HG02840 (cell line): ENCODE measurements around the gene C2CD2L.
"Not testable (repeated sequence)": the region's sequence is repeated elsewhere in the genome, so short reads cannot be mapped to it uniquely, and the experiment has no call there.

Source experiments
- ATAC-seq: cut with Tn5 transposase; IDR thresholded peaks from one replicate; pipeline ENCODE4 v1.9.1; 2021; ENCODE audit warnings: mild to moderate bottlenecking, moderate library complexity, moderate number of reproducible peaks; ENCODE audit not compliant: unreplicated experiment, low FRiP score

The C2CD2L gene

DNA sequence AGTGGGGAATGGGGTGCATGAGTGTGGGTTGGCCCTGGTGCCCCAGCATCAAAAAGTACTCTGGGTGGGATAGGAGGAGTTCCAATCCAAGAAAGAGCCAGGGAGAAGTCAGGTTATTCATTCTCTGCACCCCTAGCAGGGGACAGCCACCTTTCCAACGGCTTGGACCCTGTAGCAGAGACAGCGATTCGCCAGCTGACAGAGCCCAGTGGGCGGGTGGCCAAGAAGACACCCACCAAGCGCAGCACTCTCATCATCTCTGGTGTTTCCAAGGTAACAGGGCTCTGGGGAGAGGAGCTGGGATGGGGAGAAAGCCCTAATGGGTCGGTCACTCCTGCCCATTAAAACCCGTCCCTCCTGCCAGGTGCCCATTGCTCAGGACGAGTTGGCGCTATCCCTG is 6.6 kb downstream of the C2CD2L start:
- no peak for ATAC-seq

DNA sequence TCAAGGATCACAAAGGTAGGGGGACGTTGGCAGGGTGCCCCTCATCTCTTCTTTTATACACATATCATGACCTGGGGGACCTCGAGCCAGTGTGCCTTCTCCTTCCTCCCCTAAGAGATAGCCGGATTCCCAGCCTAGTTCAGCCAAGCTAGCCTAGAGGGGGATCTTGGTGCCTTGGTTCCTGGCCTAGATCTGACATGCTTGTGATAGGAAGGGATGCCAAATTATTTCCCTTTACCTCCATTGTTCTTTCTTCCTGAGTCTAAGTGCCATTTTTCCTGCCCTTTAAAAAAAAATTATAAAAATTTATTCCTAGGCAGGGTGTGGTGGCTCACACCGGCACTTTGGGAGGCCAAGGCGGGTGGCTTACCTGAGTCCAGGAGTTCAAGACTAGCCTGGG is 7.2 kb downstream of the C2CD2L start:
- no peak for ATAC-seq

DNA sequence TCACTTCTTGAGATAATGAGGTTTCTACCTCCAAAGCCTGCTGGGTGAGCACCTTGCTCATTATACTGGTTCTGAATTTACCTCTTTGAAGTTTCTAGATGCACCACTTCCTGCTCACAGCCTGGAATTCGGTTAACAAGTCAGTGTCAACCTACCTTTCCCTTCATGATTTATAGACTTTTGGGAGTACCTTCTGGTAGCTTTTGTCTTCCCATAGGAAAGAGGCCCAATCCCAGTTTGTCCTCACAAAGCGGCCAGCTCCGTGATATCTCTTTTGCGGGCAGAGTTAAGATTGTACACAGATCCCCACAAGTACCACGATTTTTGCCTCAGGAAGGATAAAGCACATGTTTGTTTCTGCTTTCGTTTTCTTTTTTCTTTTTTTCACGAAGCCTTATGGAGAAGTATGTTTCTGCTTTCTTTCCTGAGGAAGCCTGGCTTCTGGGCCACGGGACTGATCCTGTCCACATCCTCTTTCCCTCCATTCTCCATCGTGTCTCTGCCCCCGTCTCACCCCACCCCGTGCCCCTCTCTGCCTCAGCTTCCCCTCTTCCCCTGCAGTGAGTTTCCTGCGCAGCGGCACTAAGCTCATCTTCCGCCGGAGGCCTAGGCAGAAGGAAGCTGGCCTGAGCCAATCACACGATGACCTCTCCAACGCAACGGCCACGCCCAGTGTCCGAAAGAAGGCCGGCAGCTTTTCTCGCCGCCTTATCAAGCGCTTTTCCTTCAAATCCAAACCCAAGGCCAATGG is 8.5 kb downstream of the C2CD2L start:
- no peak for ATAC-seq

DNA sequence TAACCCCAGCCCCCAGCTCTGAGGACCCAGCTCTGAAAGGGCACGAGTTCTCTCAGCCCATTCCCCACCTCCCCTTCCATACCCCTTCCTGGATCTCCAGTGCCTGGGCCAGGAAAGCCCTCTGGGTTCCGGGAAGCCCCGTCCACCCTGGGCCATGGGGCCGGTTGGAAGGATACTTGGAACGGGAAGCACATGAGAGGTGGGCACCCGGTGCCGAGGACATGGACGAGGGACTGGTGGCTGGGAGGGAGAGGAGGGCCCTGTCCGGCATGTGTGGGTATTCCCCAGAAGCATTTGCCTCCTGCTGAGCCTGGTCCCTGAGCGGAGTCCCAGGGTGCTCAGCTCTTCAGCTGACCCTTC is 9.1 kb downstream of the C2CD2L start:
- ATAC-seq, result no peak

DNA sequence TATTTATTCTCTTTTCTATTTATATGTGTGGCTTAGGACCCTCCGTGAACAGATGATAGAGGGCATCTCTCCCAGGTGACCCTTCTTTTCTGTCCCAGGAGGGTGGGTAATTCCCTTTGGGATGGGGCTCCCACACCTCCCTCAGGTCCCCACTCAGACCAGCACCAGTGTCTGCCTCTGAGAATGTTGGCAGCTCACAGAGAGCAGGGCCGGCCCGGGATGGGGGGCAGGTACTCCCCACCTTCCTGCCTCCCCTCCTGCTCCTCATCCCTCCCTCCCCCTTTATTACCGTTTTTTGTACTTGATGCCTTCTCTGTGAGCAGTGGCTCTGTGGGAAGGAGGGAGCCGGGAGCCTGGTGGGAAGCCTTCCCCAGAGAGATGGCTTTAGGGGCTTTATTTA is 9.5 kb downstream of the C2CD2L start:
- ATAC-seq, result no peak

DNA sequence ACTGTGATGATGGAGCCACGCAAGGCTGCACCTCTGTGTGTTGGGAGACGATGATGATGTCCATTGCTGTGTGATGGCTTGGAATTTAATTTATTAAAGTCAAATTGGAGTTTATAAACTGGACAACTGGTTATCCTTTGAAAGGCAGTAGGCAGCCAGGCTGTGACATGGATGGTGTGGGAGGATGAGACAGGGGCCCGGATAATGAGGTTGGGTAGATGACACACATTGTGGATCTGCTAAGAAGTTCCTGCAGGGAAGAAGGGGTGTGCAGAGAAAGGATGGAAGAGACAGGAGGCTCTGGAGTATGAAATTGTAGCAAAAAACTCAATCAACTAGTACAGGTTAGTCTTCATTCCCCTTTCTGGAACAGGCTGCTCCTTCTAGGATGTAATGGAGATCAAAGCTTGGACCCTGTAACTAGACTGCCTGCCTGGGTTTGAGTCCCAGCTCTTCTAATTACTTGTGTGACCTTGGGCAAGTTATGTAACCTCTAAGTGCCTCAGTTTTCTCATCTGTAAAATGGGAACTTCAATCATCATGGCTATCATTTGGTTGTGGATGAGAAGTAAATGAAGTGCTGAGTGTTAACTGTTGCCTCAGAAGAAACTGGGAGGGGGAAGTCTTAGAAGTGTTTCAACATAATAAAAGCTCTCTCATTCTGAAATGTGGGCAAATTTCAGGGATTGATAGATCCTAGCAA is 10.0 kb downstream of the C2CD2L start:
- ATAC-seq, result no peak

DNA sequence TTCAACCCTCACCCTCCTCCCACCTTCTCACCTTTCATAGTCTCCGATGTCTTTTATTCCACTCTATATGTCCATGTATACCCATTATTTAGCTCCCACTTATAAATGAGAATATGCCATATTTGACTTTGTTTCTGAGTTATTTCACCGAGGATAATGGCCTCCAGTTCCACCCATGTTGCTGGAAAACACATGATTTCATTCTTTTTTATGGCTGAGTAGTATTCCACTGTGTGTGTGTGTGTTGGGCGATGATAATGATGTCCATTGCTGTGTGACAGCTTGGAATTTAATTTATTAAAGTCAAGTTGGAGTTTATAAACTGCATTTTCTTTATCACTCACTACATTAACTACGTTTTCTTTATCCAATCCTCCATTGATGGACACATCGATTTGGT is 11.1 kb downstream of the C2CD2L start:
- no peak for ATAC-seq

DNA sequence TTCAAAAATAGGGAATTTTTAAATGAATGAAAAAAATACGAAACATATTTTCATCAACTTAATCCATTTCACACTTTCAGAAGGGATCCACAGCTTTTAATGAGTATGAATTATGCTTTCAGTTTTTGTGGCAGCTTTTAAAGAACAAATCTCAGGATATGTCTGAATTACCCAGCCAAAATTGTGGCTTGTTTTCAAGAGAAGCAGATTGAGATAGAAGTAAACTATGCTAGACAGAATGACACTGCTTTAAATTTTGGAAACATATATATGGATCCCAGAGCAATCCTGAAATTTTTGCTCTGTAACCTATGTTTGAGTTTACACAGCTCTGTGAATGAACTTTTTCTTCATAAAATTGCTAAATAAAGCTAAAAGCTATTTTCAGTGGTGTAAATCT is 11.8 kb downstream of the C2CD2L start:
- ATAC-seq, result no peak

DNA sequence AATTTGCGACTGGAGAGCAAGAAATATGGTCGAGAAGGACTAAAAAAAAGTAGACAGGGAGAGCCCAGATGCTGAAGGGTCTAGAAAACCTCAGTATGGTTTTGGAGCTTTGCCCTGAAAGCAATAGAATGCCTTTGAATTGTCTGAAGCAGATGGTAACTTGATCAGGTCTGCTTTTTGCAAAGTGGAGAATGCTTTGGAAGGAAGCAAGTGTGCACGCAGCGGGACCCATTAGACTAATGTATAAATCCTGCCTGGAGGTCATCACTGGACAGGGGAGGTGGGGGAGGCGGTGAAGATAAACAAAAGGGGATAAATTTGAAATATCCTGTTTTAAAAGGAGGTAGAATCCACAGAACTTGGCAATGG is 13.5 kb downstream of the C2CD2L start:
- no peak for ATAC-seq

DNA sequence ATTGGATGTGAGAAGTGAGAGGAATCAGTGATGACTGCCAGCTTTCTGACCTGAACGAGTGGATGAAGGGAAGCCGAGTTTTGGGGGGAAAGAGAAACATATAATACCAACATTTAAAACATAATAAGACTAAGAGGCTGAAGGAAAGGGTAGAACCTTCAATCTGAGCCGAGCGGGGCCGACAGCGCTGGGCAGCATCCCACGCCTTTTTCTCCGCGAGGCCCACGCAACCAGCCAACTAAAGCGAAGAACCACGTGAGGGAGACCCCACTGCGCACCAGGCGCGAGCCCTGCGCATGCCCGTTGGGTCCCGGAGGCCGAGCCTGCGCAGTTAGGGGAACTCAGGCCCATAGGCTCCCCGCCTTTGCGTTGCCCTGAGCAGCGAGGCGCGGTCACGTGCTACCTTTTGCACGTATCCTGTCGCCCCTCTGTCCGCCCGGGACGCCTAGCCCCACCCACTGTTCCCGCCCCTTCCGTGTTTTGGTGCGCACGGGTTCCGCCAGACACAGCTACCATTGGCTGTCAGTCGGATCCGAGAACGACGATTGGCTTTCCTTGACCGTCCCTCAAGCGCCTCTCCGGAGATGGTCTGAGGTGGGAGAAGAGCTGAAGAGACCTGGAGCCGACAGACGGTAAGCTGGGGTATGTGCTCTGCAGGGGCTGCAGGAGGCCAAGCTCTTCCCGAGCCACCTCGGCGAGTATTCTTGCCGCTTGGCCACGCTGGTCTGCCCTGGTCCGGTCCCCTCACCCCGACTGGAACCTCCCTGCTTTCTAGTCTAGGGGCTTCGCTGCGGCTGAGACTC is 14.1 kb downstream of the C2CD2L start, which contains the start of gene HINFP:
Gene HINFP (plus strand): TSS at position 573 of the 803 bp plus-strand sequence. CDS start 5,365 bp downstream, outside the sequence.
- ATAC-seq, result peak; percentile 96

DNA sequence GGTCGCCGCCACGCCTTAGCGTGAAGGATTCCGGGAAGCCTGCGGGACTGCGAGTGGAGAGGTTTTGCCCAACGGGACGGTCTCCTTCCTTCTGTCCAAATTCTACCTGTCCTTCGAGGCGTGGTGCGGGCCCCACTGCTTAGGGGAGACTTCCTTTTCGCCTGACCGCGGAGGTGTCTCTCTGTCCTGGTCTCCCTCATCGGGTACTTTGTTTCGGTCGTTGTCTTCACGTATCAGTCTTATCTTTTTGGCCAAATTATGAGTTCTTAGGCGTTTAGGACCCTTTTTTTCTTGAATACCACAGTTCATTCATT is 14.6 kb downstream of the C2CD2L start:
- ATAC-seq, result peak; percentile 3

DNA sequence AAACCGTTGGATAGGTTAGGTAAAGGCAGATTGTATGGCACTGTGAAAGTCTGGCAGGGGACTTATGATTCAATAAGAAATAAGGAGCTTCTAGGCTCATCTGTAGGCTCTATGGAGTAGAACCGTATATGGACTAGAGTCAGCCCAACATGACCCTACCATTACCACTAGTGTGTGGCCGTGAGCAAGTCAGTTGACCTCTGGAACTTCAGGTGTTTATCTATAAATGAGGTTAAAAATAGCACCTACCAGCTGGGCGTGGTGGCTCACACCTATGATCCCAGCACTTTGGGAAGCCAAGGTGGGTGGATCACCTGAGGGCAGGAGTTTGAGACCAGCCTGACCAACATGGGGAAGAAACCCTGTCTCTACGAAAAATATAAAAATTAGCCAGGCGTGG is 18.7 kb downstream of the C2CD2L start:
- no peak for ATAC-seq

DNA sequence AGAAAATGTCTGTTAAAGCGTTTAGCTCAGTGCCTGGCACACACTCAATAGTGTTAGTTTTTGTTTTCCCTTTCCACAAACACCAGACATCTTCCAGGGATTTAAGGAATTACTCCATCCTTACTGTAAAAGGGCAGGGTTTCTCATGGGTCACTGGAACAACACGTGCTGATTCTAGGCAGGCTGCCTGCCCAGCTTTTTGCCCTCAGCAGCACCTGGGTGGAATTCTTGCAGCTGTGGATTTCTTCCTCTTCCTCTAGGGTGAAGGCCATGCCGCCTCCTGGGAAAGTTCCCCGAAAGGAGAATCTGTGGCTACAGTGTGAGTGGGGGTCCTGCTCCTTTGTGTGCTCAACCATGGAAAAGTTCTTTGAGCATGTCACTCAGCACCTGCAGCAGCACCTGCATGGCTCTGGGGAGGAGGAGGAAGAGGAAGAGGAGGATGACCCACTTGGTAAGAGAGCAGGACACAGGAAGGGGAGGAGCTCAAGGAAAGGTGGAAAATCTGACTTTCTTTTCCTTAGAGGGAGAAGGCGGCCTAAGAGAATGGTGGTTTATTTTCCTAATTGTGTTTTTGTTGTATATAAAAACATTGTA is 19.6 kb downstream of the C2CD2L start:
- no peak for ATAC-seq

DNA sequence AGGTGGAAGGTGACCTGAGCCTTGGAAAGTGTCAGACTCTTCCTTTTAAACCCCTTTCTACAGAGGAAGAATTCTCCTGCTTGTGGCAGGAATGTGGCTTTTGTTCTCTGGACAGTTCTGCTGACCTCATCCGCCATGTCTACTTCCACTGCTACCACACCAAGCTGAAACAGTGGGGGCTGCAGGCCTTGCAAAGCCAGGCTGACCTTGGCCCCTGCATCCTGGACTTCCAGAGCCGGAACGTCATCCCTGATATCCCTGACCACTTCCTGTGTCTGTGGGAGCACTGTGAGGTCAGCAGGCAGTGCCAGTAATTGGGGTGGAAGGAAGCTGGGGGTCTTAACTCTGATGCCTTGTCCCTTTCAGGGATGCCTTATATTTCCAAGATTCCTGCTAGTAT is 23.5 kb downstream of the C2CD2L start:
- no peak for ATAC-seq

DNA sequence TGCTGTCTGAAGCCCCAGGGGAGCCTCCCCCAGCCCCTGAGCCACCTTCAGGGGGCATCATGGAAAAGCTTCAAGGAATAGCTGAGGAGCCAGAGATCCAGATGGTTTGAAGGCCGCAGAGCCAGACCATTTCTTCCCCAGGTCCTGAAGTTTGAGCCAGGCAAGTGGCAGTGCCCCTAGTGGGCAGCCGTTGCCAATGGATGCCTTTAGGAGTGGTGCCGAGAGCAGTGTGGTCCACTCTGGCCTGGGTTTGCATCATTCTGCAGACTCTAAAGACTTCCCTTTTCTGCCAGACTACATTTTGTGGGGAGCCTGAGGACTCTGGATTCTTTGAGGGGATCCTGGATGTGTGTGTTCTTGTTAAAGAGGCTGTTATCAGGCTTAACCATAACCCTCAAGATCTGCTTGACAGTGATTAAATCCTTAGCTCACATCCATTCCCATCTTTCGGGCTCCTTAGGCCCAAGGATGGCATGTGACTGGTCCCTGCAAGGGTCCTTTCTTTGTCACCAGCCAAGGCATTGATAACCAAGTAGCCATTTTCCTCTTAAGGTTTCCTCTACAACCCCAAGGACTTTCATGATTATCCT is 27.3 kb downstream of the C2CD2L start:
- ATAC-seq, result no peak

DNA sequence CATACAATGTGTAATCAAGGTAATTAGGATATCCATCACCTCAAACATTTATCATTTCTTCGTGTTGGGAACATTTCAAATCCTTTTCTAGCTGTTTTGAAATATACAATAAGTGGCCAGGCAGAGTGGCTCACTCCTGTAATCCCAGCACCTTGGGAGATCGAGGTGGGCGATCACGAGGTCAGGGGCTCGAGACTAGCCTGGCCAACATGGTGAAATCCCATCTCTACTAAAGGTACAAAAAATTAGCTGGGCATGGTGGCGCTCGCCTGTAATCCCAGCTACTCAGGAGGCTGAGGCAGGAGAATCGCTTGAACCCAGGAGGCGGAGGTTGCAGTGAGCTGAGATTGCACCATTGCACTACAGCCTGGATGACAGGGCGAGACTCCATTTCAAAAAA is 32.1 kb downstream of the C2CD2L start:
- ATAC-seq, result not testable (repeated sequence)

DNA sequence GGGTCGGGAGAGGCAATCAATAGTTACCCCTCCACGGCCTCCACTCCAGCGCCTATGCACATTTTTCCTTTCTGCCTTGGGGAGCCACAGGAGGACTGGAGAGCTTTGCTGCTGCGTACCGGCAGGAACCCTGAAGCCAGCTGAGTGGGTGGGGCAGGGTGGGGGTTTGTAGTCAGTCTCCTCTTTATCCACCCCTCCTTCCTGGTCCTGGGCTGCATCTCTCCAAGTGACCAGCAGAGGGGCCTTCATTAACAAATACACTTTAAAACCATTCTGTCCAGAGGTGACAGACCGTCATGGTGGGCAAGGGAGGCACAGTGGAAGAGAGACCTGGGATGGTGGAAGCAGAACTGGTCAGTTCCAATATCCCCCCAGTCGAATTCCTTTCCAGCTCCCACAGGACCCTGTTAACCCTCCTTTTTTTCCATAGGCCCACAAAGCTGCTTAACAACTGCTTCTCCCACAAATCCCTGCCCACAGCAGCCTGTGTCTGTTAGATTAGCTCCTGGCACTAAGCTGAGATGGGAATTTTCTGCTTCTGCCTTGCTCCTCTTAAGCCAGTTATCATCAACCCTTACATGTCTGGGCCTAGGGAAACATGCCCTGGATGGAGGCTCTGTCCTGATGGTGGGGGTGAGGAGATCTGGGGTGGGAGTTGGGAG is 37.8 kb downstream of the C2CD2L start:
- ATAC-seq, result no peak

DNA sequence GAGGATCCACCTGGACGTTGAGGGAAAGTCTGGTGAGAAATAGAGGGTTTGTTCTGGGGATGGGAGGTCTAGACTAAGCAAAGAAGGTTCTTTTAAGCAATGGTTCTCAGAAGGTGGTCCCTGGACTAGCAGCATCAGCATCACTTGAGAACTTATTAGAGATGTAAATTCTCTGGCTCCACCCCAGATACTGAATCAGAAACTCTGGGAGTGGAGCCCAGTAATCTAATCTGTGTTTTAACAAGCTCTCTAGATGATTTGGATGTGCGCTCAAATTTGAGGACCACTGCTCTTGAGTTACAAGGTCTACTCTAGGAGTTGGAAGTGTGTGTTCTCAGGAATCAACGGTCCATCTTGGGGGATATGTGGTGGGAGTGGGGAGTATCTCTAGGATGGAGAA is 38.4 kb downstream of the C2CD2L start:
- ATAC-seq, result no peak

DNA sequence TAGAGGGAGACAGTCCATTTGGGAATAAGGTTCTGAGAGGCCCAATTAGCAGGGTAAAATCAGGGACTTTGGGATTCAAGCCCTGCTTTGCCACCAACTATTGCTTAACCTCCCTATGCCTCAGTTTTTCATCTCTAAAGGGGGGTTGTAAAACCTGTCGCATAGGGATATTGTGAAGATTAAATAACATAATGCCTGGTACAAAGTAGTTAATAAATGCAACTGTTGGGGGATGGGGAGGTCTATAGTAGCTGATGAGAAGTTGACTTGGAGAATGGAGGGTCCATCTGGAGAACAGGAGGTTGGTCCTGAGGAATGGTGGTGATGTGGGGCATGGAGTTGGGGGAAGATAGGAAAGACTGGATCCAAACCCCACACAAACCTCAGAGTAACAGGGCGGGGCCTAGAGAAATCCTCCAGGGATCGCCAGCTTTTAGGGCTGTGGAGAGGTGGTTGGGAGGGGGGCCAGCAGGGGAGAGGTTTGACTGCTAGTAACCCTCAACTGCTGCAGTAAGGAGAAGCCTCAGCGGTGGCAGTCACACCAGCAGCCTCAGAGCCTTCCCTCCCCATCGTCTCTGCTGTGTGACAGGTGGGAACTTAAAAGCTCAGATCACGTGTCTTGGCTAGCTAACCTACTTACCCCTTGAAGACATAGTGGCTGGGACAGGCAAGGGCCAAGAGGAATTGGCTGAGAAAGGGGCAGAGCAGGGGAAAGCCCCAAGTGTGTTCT is 40.6 kb downstream of the C2CD2L start:
- ATAC-seq, result no peak

DNA sequence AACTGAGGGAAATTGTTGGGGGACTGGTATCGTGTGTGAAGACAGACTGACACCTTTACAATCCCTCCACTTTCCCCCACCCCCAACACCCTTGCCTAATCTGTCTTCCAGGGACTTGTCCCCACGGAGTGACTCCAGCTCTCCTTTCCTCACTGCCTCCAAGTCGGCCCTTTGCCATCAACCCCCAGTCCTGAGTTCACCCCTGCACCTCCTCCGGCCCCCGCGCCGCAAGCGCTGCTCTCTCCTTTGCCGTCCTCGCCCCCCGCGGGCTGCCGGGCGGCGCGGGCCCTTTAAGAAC is 41.5 kb downstream of the C2CD2L start:
- ATAC-seq, result no peak
